Measurements from ENCODE around the gene CSTB.

CSTB gene

DNA sequence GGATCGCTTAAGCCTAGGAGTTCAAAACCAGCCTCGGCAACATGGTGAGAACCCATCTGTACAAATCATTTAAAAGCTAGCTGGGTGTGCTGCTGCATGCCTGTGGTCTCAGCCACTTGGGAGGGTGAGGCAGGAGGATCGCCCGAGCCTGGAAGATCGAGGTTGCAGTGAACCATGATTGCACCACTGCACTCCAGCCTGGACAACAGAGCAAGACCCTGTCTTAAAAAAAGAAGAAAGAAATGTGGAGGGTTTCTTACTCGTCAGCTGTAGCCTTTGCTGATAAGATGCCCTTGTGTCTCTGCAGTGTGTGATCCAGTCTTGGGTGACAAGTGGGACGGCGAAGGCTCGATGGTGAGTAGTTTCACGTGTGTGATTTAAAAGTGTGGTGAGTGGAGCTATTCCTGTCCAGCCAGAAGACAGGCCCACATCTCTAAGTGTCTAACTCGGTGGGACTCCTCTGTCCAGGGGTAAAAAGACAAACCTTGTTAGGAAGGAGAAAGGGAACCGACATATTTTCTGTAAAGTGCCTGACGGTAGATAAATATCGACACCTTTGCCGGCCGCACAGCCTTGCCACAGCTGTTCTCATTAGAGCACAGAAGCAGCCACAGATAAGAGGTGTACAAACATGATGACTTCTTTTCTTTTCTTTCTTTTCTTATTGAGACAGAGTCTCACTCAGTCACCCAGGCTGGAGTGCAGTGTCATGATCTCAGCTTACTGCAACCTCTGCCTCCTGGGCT lies 30.2 kb downstream of the CSTB start:
- no peak for DNase-seq

DNA sequence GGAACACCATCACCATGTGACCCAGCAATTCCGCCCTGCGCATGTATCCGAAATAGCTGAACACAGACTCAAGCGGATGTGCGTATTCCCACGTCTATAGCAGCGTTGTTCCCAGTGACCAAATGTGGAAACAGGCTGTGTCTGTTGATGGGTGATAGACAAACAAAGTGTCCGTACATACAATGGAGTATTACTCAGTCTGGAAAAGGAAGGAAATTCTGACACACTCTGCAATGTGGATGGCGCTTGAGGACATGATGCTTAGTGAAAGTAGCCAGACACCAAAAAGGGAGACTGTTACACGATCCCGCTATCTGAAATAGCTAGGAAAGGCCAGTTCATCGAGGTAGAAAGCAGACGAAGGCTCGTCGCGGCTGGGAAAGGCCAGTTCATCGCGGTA lies 31.4 kb downstream of the CSTB start:
- no peak for DNase-seq

DNA sequence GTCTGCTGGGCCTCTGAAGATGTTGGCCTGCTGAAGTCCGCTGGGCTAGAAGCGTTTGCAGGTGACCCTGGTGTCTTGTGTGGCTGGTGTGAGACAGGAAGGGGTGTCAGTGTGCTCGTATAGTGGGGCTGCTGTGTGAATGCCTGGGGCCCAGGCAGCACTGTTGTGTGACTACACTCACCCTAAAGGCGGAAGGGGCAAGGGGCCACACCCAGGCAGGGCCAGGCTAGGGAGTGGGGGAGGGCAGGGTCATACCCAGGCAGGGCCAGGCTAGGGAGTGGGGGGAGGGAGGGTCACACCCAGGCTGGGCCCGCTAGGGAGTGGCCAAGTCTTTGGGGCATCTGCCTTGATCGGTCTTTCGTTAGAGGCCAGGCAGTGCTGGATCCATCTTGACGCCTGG lies 32.2 kb downstream of the CSTB start:
- DNase-seq = no peak

DNA sequence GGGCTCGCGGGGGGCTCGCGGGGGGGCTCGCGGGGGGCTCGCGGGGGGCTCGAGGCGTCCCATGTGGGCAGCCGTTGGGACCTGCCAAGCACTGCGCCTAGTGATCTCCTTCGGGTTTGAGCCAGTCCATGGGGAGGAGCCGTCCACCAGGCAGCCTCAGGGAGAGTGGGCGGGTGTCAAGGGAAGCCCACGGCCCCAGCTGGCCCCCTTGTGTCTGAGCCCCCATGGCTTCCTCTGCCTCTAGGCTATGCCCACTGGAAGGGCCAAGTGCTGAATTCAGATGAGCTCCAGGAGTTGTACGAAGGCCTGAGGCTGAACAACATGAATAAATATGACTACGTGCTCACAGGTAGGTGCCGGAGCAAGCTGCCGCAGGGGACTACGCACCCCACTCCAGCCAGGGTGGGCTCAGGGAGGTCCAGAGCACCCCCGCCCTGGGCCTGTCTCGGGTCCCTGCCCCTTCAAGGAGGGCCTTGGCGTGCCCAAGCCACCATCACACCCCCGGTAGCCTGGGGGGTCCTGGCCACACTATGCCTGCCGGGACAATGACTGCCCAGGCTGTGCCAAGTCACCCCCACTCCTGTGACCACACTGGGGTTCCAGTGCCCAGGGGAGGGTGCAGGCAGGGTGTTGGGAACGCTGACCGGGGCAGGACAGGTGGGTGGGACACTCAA lies 34.5 kb downstream of the CSTB start:
- no peak for DNase-seq

DNA sequence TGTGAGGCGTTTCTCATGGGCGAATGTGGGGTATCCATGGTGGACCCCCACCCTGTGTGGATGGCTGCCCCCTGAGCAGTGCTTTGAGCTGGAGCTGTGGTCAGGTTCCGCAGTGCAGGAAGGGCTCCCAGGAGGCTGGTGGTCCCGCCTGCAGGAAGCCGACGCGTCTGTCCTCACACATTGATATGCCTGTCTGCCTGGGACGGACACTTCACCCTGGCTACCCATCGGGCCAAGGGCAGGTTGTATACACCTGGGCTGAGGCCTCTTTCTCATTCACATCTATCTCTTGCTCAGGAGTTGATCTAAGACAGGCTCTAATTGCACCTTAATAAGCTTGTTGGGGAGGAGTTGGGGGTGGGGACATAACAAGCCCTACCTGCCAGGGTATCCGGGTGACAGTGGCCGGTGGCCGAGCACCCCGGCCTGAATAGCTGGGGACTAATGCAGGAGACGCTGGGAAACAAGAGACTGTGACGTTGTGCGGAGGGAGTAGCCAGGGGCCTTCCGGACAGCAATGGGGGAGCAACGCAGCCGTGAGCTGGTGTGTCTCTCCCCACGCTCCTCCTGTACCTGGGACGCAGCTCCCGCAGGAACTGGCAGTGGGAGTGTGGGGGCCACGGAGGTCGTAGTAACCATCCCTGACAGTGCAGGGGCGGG lies 35.5 kb downstream of the CSTB start:
- DNase-seq = no peak

DNA sequence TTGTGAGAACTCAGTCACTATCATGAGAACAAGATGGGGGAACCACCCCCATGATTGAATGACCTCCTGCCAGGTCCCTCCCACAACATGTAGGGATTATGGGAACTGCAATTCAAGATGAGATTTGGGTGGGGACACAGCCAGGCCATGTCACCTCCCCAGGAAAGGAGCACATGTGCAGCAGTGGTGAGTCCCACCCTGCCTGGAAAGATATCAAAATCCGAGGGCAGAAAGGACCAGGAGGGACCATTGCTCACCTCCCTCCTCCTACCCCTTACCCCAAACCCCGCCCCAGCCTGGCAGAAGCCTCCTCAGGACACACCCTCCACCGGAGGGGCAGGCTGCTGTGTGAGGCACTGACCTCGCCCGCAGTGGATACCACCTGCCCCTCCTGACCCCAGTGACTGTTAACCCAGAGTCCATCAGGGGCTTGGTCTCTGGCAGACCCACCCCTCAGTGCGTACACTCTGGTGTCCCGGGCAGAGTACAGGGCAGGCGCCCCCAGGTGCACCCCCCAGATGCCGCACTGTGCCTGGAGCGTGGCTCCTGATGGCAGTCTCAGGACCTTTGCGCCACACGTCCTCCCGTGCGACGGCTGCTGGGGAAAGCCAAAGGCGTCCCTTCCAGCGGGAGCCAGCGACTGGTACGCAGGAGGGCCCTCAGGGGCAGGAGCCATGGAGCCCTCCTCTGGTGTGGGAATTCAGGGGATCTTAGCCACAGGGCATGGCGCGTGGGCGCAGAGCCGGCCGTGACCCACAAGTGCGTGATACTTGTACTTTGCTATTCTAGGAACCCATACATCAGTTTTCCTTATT lies 36.3 kb downstream of the CSTB start:
- no peak for DNase-seq

DNA sequence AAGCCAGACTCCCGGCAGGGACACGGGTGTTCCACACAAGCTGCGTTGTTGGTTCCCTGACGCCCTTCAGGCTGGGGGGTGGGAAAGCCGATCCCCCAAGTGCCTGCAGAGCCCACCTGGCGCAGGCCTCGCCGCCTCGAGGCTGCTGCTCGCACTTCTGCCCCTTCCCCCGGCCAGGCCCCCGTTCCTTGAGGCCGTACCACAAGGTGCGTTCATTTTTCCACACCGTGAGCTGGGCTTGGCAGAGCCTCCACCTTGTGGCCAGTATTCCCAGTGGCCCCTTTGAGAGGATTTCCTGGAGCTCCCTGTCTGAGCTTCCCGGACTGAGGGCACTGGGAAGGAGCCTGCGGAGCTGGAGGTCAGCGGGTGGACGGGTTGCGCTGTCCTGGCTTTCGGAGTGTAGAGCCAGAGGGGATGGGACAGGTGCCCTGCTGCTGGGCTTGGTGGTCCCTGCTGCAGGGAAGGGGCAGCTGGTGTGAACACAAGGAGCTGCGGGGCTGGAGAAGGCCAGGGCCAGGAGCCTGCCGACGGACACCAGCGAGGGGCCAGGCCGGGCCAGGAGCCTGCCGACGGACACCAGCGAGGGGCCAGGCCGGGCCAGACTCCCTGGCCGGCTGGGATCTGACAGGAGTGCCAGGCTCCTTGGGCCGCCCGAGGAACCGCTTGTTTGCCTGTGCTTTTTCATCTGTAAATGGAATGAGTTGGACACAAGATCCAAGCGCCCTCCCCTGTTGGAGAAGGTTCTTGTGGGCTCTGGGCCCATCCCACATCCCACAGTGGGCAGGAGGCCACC lies 38.8 kb downstream of the CSTB start:
- DNase-seq = no peak

DNA sequence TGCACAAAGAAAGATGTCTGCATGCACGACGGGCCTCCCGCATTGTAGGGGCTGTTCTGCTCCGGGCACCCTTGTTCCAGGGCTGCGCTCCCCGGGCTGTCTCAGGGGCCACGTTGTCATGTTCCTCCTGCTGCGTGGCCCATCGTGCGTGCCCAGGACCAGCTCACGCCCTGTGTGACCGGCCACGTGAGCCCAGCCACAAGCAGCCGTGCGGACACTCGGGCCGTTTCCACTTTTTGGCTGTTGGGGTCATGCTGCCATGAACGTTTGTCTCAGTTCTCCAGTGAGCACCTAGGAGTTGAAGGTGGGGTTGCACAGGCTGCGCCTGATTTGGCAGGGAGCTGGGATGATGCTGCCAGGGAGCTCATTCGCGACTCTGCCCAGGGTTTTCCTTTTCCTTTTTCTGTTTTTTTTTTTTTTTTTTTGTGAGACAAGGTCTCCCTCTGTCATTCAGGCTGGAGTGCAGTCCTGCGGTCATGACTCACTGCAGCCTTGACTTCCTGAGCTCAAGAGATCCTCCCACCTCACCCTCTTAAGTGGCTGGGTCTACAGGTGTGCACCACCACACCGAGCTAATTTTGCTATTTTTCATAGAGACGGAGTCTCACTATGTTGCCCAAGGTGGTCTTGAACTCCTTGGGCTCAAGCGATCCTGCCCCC lies 39.8 kb downstream of the CSTB start:
- no peak for DNase-seq

DNA sequence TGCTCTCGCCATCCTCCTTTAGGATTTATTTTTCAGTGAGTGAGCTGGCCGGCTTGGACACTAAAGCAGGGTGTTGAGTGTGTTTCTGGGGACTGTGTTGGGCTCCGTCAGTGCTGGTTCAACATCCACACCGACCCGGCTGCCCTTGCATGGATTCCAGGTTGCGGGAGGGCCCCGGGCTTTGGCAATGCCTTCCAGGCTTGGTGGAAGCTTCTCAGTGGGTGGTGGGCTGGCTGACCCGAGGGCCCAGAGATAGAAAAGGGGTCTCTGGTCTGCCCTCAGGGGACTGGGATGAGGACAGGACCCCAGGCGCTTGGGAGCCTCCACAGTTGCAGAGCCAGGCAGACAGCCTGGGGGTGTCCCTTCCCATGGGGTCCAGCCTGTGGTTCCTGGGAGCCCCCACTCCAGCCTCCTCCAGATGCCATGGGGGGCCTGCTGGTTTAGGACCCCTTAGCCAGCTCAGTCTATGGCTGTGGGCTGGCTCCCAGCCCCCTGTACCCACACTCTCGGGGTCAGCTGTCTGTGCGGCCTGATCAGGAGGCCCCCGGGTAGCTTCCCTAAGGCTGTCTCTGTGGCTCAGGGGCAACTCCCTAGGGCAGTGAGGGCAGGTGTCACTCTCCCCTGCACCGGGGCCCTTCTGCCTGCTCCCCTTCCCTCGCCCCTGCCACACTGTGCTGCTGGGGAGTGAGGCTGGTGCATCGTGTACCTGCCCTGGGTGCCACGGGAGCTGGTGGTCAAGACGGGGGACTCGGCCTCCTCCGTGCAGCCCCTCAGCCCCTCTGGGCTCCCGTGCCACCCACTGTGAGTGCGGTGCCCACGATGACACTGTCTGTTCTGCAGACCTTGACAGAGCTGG lies 40.6 kb downstream of the CSTB start:
- DNase-seq = no peak

DNA sequence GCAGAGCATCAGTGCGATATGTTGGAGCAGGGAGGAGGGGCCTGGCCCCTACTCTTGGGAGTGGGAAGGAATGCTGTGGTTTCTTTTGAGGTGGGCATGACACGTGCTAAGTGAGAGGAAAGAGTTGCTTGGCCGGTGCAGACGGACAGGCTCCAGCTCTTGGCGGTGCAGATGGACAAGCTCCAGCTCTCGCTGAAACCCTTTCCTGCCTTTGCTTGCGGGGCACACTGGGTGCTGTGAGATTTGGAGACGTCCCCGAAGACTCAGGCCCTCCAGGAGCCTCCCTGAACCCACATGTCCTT lies 41.2 kb downstream of the CSTB start:
- no peak for DNase-seq

DNA sequence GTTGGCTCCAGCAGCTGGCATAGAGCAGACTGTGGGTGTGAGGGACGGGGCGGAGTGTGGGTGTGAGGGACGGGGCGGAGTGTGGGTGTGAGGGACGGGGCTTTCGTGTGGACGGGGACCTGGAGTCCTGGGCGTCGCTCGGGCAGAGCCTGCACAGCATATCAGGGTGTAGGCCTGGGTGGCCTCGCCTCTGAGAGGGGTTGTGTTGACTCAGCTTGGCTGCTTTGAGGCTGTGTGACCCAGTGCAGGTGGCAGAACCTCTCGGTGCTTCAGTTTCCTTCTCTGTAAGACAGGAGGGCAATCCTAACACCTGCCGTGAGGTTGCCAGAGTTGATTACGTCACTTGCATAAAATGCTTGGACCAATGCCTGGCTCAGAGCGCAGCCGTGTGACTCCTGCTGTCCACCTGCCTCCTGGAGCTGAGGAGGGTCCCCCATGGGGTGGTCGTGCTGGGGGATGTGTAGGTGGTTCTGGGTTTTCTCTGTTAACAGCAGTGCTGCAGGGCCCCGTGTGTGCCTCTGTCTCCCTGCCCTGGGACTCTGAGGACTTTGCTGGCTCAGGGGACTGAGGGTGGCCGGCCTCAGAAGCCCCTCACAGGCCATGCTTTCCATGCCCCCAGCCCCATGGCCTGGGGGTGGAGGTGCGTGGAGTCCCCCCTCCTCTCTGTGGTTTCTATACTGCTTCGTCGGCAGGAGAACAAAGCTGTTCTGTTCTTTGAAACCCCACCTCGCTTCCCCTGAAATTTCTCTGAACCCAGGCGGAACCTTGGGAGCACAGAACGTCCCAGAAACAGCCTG lies 41.8 kb downstream of the CSTB start:
- no peak for DNase-seq

DNA sequence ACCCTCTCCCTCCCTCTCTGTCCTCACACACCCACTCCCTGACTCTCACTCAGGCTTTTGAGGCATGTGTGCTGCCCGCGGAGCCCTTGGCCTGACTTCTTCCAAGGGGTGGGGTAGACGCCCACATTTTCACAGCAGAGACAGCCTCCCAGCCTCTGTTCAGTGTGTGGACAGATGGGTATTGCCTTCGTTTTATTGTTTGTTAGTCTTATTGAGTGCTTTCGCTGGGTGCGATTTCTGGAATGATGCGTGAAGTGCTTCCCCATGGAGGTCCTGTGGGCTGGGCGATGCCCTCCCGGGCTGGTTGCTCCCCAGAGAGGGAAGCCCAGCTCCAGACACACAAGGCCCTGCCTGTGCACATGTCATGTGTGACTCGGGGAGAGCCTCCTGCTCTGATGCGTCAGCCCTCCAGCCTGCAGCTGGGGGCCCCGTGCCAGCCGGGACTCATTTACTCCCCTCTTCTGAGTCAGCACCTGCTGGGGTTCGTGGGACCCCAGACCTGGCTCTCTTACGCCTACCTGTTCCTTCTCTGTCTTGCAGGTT lies 42.5 kb downstream of the CSTB start:
- peak; percentile 34 for DNase-seq

DNA sequence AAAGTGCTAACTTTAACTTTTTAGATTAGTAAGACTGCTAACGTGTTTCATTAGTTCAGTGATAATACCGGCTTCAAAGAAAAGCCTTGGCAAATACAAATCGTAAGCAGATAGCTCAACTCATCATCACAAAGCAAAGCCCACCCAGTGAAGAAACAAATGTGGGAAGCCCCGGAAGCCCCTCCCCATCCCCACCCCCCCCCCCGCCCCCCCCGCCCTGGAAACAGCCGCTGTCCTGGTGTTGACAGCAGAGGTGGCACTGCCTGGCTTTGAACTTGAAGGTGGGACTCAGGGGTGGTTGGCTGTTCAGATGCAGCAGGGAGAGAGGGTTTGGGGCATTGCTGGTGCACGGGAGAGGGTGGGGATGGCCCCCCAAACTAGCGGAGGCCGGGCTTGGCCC lies 43.0 kb downstream of the CSTB start:
- peak; percentile 24 for DNase-seq

DNA sequence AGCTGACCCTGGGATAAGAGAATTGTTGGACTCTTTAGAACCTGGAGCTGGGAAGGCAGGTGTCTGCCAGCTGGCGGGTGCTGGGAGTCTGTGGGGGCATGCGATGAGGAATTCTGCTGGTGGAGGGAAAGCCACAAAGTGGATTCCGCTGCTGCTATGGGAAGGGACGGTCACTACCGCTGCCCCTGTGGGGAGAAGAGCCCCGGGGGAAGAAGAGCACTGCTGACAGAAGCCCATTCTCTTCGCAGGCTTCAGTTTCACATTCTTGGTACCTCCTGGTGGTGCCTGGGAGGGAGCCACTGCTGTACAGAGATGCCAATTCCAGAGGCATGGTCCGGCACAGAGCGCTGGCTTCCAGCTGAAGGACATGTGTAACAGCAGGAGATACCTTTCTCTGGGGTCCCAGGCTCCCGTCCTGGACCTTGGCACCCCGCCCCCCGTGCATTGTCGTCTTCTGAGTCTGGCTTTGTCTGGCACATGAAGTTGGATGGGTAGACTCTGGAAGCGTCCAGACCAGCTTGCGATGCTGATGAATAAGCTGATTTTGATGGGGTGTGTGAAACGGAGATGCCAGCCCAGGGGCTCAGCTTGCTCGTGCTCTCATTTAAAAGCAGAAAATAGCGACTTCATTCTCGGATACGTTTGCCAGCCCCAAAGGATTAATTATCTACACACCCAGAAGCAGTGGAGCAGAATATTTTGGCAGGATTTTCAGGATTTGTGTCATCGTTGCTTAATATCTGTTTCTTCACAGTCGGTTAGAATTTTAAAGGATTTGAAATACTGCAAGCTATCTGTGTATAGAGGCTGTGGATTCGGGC lies 44.0 kb downstream of the CSTB start:
- DNase-seq = no peak

DNA sequence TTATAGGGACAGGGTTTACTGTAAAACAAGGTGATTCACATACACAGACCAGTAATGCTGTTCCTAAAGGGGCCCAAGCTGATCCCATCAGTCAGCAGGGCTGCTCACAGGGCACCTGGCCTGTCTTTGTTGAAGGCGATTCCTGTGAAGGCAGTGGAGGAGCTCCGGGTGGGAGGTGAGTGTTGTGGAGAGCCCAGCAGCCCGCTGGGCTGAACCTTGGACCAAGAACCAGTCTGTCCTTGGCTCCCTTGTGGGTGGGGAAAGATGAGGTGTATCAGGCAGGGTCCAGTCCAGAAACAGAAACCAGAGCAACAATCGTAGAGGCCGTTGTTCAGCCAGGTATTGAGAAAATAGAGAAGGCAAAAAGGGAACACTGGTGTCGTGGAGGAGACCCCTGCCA lies 44.6 kb downstream of the CSTB start:
- DNase-seq = no peak

DNA sequence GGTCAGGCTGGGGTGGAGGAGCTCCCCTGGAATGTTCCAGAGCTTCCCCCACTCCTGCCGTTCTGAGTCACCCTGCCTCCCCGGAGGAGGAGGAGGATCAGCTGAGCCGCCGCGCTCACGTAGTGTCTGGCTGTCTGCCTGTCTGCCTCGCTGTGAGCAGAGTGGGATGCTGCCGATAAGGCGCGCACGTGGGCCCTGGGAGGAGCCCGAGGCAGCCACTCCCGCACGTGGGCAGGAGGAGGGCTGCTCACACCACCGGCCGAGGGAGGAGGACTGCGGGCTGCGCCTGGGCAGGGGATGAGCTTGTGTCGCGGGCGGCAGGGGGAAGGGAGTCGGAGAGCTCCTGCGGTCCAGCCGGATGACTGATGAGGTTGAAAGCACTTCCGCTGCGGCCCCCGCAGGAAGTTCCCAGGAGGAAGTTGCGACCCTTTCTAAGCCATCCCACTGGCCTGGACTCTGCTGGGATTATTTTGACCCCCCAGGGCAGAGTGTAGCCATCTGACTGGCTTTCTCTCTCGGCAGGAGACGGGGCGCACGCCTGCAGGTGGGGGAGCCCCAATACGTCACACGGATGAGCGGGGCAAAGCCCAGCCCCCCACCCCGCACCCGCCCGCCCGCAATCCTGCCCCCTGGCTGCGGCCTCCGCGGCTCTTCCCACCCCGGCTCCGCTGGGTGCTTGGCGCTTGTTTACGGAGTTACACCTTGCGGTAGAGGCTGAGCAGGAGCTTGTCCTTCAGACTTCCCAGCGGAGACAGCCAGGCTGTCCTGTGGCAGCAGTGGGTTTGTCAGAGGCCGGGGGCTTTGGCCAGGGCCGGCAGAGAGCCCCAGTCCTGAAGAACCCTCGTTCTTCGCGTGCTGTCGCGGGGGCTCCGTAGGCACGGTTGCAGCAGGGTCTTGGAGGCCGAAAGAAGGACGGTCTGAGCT lies 47.4 kb downstream of the CSTB start:
- peak; percentile 82 for DNase-seq

DNA sequence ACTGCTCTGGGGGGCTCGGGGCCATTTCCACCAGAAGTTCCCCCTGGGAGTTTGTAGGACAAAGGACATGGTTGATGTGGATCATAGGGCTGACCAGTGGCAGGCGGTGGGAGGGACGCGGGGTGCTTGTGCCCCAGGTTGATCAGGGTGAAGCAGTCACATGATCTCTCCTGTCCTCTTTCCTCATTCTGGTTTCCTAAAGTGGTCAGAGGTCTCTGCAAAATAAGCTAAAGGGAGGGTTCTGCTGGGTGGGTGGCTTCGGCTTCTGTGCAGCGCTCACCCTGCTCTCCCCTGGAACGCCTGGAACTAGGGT lies 48.0 kb downstream of the CSTB start:
- DNase-seq = no peak

DNA sequence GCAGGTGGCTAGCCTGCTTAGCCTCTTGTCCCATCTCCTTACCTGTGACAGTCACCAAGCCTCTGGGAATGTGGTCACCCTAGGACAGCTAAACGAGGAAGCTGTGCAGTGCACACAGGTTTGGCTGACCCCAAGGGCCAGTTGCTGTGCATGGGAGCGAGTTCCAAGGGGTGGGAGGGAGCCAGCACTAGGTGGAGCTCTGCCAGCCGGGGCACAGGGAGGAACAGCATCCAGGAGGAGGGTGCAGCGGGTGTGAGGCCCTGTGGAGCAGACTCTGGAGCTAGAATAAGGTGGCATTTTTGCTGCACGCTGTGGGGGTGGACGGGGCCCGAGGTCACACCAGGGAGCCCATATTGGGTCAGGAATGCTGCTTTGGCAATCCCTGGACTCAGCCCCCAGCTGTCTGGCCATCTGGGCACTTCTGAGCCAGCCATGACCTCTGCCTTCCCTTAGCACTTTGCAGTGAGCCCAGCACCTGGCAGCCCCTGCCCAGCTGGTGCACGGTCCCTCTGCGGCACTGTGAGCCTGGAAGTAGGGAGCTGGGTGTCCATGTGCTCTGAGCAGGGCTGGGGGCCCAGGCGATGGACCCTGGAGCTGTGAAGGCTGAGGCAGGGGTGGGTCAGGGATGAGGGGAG lies 48.5 kb downstream of the CSTB start:
- no peak for DNase-seq
